ENCODE data around the gene SH3PXD2A.

GRCh38 chr10:103681617-103682399 lies 173.6 kb downstream of the SH3PXD2A start:
- TF ChIP-seq CTCF (IDR thresholded peaks at IDR 0.05 in 4 of 5, conservative IDR thresholded peaks at IDR 0.05 in 1 of 5) (no peak), POLR2A (IDR thresholded peaks at IDR 0.05) (no peak)

All from gastrocnemius medialis (tissue), 4 donors.